H9 (cell line): ENCODE data around the gene AMN. TPM values are rescaled to one million over a fixed set of nuclear protein-coding genes. Genes with fewer than 3 reads are reported as not detected.

ENCODE experiments used
- DNase-seq: peaks from one replicate; pipeline ENCODE4 v3.0.0-alpha.2; 2017
- H2AFZ ChIP-seq: one replicate; pipeline ENCODE4 v1.6.1; 2013; ENCODE audit warnings: mild to moderate bottlenecking, low read length, control low read depth, moderate library complexity
- H2AK5ac ChIP-seq: 2 replicates; pipeline ENCODE4 v1.6.1; 2013; ENCODE audit warnings: low read length, control low read depth, mixed read lengths; ENCODE audit not compliant: insufficient read length
- H2BK120ac ChIP-seq: one replicate; pipeline ENCODE4 v1.6.1; 2013; ENCODE audit warnings: low read depth, mild to moderate bottlenecking, low read length, control low read depth, inconsistent platforms; ENCODE audit not compliant: poor library complexity, severe bottlenecking
- H2BK12ac ChIP-seq: 2 replicates; pipeline ENCODE4 v1.6.1; 2013; ENCODE audit warnings: low read length, control low read depth, mixed read lengths, low read depth; ENCODE audit not compliant: insufficient read length
- H2BK15ac ChIP-seq: 2 replicates; pipeline ENCODE4 v1.6.1; 2013; ENCODE audit warnings: low read depth, low read length, control low read depth
- H2BK20ac ChIP-seq: one replicate; pipeline ENCODE4 v1.6.1; 2013; ENCODE audit warnings: low read depth, mild to moderate bottlenecking, low read length, control low read depth, inconsistent platforms; ENCODE audit not compliant: poor library complexity, severe bottlenecking
- H2BK5ac ChIP-seq: 2 replicates; pipeline ENCODE4 v1.6.1; 2013; ENCODE audit warnings: low read length, control low read depth, mixed read lengths; ENCODE audit not compliant: insufficient read length
- H3K14ac ChIP-seq: 2 replicates; pipeline ENCODE4 v1.6.1; 2013; ENCODE audit warnings: low read length, control low read depth; ENCODE audit not compliant: insufficient read depth
- H3K18ac ChIP-seq: 2 replicates; pipeline ENCODE4 v1.6.1; 2013; ENCODE audit warnings: low read depth, mild to moderate bottlenecking, mixed read lengths, low read length, control low read depth; ENCODE audit not compliant: insufficient read length
- H3K23ac ChIP-seq: 2 replicates; pipeline ENCODE4 v1.6.1; 2013; ENCODE audit warnings: low read length, control low read depth, mixed read lengths, low read depth; ENCODE audit not compliant: insufficient read length
- H3K23me2 ChIP-seq: 2 replicates; pipeline ENCODE4 v1.6.1; 2013; ENCODE audit warnings: low read depth, mild to moderate bottlenecking, mixed read lengths, low read length, control low read depth; ENCODE audit not compliant: insufficient read length, poor library complexity, severe bottlenecking
- H3K27ac ChIP-seq: 2 replicates; pipeline ENCODE4 v1.5.1; 2013; ENCODE audit warnings: low read length, control low read depth, mixed read lengths, low read depth; ENCODE audit not compliant: insufficient read length
- H3K27me3 ChIP-seq: 2 replicates; pipeline ENCODE4 v1.6.1; 2013; ENCODE audit warnings: low read length, control low read depth, inconsistent platforms; ENCODE audit not compliant: insufficient read depth
- H3K4ac ChIP-seq: 2 replicates; pipeline ENCODE4 v1.6.1; 2013; ENCODE audit warnings: low read depth, mild to moderate bottlenecking, control low read depth, inconsistent platforms, low read length, moderate library complexity
- H3K4me1 ChIP-seq: 2 replicates; pipeline ENCODE4 v1.6.1; 2013; ENCODE audit warnings: low read length, control low read depth, inconsistent platforms; ENCODE audit not compliant: insufficient read depth
- H3K4me2 ChIP-seq: 2 replicates; pipeline ENCODE4 v1.6.1; 2013; ENCODE audit warnings: low read length, control low read depth, mixed read lengths; ENCODE audit not compliant: insufficient read length, insufficient read depth
- H3K56ac ChIP-seq: 2 replicates; pipeline ENCODE4 v1.6.1; 2013; ENCODE audit warnings: low read depth, mild to moderate bottlenecking, mixed read lengths, low read length, control low read depth; ENCODE audit not compliant: insufficient read length
- H3K79me1 ChIP-seq: 2 replicates; pipeline ENCODE4 v1.6.1; 2013; ENCODE audit warnings: low read depth, mild to moderate bottlenecking, moderate library complexity, low read length, control low read depth, inconsistent platforms; ENCODE audit not compliant: insufficient read depth, poor library complexity, severe bottlenecking
- H3K79me2 ChIP-seq: 2 replicates; pipeline ENCODE4 v1.6.1; 2013; ENCODE audit warnings: low read length, control low read depth, inconsistent platforms; ENCODE audit not compliant: insufficient read depth
- H3K9ac ChIP-seq: 2 replicates; pipeline ENCODE4 v1.6.1; 2013; ENCODE audit warnings: low read length, control low read depth, mixed read lengths; ENCODE audit not compliant: insufficient read length; ENCODE audit errors: extremely low read depth
- H3K9me3 ChIP-seq: one replicate; pipeline ENCODE4 v1.6.1; 2013; ENCODE audit warnings: low read depth, low read length, inconsistent platforms; ENCODE audit not compliant: control insufficient read depth
- H3T11ph ChIP-seq: one replicate; pipeline ENCODE4 v1.6.1; 2013; ENCODE audit warnings: mild to moderate bottlenecking, low read length, control low read depth, inconsistent platforms
- H4K20me1 ChIP-seq: one replicate; pipeline ENCODE4 v1.6.1; 2013; ENCODE audit not compliant: control insufficient read depth, insufficient read length, insufficient read depth
- H4K5ac ChIP-seq: 2 replicates; pipeline ENCODE4 v1.6.1; 2013; ENCODE audit warnings: low read depth, mild to moderate bottlenecking, mixed read lengths, low read length, control low read depth; ENCODE audit not compliant: insufficient read length
- H4K8ac ChIP-seq: replicated peaks from 2 replicates; pipeline ENCODE4 v1.6.1; 2013; ENCODE audit warnings: low read length, control low read depth, mixed read lengths, low read depth; ENCODE audit not compliant: insufficient read length
- H4K91ac ChIP-seq: 2 replicates; pipeline ENCODE4 v1.6.1; 2013; ENCODE audit warnings: low read depth, mild to moderate bottlenecking, moderate library complexity, mixed read lengths, low read length, control low read depth; ENCODE audit not compliant: insufficient read length
- H3K27ac Mint-ChIP-seq, 3 experiments: 2 replicates in 2 of 3; 3 replicates in 1 of 3; pipeline ENCODE4 v1.8.0; 2020 to 2021; ENCODE audit warnings: mixed read lengths in 3 of 3, mild to moderate bottlenecking in 1 of 3, moderate library complexity in 1 of 3
- H3K27me3 Mint-ChIP-seq: 2 replicates; pipeline ENCODE4 v1.8.0; 2021; ENCODE audit warnings: low read depth, mild to moderate bottlenecking, moderate library complexity, mixed read lengths
- H3K36me3 Mint-ChIP-seq, 3 experiments: 2 replicates in 2 of 3; 3 replicates in 1 of 3; pipeline ENCODE4 v1.8.0; 2020 to 2021; ENCODE audit warnings: low read depth in 3 of 3, mixed read lengths in 3 of 3; ENCODE audit not compliant: insufficient read depth in 1 of 3
- H3K4me1 Mint-ChIP-seq, 2 experiments: 2 replicates each; pipeline ENCODE4 v1.8.0; 2020; ENCODE audit warnings: mixed read lengths in 2 of 2
- H3K4me3 Mint-ChIP-seq, 2 experiments: 2 replicates in 1 of 2; 3 replicates in 1 of 2; pipeline ENCODE4 v1.8.0; 2020 to 2021; ENCODE audit warnings: mild to moderate bottlenecking in 2 of 2, mixed read lengths in 2 of 2, moderate library complexity in 1 of 2
- H3K9me3 Mint-ChIP-seq, 2 experiments: 2 replicates in 1 of 2; 3 replicates in 1 of 2; pipeline ENCODE4 v1.8.0; 2020; ENCODE audit warnings: mild to moderate bottlenecking in 2 of 2, mixed read lengths in 2 of 2, moderate library complexity in 1 of 2
- WGBS: extraction: QIAGEN DNeasy Blood & Tissue Kit; methylation state at CpG from one replicate; pipeline ENCODE4 v1.1.7; 2013; ENCODE audit warnings: missing lambda C conversion rate, low lambda C conversion rate, mixed read lengths; ENCODE audit not compliant: insufficient read length; ENCODE audit errors: extremely low coverage; 5-methylcytosine and 5-hydroxymethylcytosine counted together
- total RNA-seq: library from RNA; stranded (reverse); gene quantifications from 2 replicates; pipeline ENCODE4 v1.2.1, GENCODE V29; 2021
- TF ChIP-seq, protein P1 (sequence below): fragments of 200-600 bp; sonication (generic); conservative IDR thresholded peaks from 3 replicates; pipeline ENCODE4 v1.8.0; 2021; ENCODE audit warnings: antibody characterized with exemption, mild to moderate bottlenecking

AMN gene
- total RNA-seq, 1 experiment from 2014 or later: 1.9 TPM

DNA sequence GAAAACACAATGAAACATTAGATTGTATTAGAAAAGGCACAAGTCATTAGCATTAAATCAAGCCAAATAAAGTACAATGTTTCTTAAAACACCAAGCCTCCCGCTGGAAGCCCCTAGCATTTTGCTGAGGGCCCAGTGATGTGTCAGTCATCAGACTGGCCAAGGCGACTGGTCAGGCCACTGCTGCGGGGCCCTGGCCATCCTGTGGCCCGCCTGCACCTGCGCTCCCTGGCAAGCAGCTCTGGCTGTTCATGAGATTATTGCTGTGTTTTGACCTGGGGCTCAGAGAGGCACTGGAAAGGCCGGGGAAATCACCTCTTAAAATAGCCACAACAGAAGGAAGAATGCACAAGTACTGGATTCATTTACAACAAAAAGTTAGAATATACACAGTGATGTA, 24.2 kb upstream of the AMN start:
- Histone ChIP-seq H3K4ac (no peak overlapping the region), H3K27ac (no peak overlapping the region), H3K56ac (no peak overlapping the region), H3K9ac (no peak overlapping the region), H2AK5ac (no peak overlapping the region), H2BK5ac (no peak overlapping the region), H2BK12ac (no peak overlapping the region), H3K18ac (no peak overlapping the region), H3K23me2 (no peaks in the 10 kb centered on the region), H4K5ac (no peak overlapping the region), H4K91ac (no peak overlapping the region), H4K8ac (no peak overlapping the region), H2BK15ac (no peak overlapping the region), H2AFZ (no peak overlapping the region), H3K27me3 (no peaks in the 10 kb centered on the region), H3K23ac (no peak overlapping the region), H3K4me2 (no peak overlapping the region), H3K79me2 (no peaks in the 10 kb centered on the region), H4K20me1 (no peaks in the 10 kb centered on the region), H3T11ph (no peak overlapping the region), H2BK20ac (no peak overlapping the region), H2BK120ac (no peak overlapping the region), H3K14ac (no peak overlapping the region), H3K9me3 (no peaks in the 10 kb centered on the region), H3K4me1 (no peaks in the 10 kb centered on the region), H3K79me1 (no peaks in the 10 kb centered on the region)
- TF ChIP-seq, protein P1, sequence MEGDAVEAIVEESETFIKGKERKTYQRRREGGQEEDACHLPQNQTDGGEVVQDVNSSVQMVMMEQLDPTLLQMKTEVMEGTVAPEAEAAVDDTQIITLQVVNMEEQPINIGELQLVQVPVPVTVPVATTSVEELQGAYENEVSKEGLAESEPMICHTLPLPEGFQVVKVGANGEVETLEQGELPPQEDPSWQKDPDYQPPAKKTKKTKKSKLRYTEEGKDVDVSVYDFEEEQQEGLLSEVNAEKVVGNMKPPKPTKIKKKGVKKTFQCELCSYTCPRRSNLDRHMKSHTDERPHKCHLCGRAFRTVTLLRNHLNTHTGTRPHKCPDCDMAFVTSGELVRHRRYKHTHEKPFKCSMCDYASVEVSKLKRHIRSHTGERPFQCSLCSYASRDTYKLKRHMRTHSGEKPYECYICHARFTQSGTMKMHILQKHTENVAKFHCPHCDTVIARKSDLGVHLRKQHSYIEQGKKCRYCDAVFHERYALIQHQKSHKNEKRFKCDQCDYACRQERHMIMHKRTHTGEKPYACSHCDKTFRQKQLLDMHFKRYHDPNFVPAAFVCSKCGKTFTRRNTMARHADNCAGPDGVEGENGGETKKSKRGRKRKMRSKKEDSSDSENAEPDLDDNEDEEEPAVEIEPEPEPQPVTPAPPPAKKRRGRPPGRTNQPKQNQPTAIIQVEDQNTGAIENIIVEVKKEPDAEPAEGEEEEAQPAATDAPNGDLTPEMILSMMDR: no peak
- Mint-ChIP-seq H3K36me3 (peaks cover 0 to 3% (median 2%) of the 10 kb centered on the region in 3 experiments; a peak in 6 of 7 replicates), H3K4me3 (no peak overlapping the region), H3K9me3 (no peaks in the 10 kb centered on the region), H3K4me1 (peaks cover 2 to 4% of the 10 kb centered on the region in 2 experiments; a peak in 3 of 4 replicates), H3K27me3 (no peaks in the 10 kb centered on the region; the same call in 1 of the 2 replicates), H3K27ac (no peak overlapping the region)
- no peak for DNase-seq
- WGBS: no CpG with 5 or more reads among the region's 6 CpGs
